Measurements from ENCODE around the gene ZNF70. TPM values are rescaled to one million over a fixed set of nuclear protein-coding genes. Genes with fewer than 3 reads are reported as not detected.

ZNF70 gene
- total RNA-seq, 1 experiment from 2014 or later = 3.2 TPM

DNA sequence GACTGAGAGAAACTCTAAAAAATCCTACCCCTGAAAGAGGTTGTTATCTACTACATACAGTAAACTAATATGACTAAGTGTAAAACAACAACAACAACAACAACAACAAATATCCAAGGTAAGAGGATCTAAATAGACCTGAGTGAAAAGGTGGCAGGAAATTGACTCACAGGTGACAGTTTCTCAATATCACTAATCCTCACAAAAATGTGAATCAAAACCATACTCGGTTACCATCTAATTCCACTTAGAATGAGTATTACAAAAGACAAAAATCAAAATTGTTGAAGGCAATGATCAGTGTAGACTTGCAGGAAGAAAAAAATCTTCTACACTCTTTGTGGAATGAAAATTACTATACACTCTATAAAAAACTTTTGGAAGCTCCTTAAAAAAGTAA is 42.6 kb downstream of the ZNF70 start:
- no TSS peak for BruUV-seq (replicated peaks)
- Histone ChIP-seq H3K9me3 (ENCODE audit: control insufficient read depth in 1 of 2, insufficient read depth in 1 of 2, low read depth in 1 of 2, low read length in 2 of 2) (no peaks in the 10 kb centered on the region), H3K27ac (ENCODE audit: low read depth, low read length) (no peak overlapping the region), H3K4me3 (replicated peaks in 1 of 2; ENCODE audit: low read depth in 1 of 2, low read length in 2 of 2) (no peak overlapping the region), H2AFZ (ENCODE audit: low read depth, low read length, poor library complexity, severe bottlenecking) (no peak overlapping the region), H4K20me1 (ENCODE audit: insufficient read depth) (0 out of 2 replicates have a peak, but pooled peaks cover 3% of the 10 kb centered on the region), H3K4me1 (ENCODE audit: control insufficient read depth in 1 of 2, insufficient read depth in 2 of 2, low read length in 2 of 2) (no peaks in the 10 kb centered on the region), H3K9ac (ENCODE audit: low read length) (no peak overlapping the region), H3K27me3 (ENCODE audit: insufficient read depth, low read length) (no peaks in the 10 kb centered on the region), H3K79me2 (ENCODE audit: insufficient read depth, low read length) (peaks cover 25% of the 10 kb centered on the region), H3K9me2 (ENCODE audit: insufficient read depth) (no peaks in the 10 kb centered on the region), H3K36me3 (ENCODE audit: control insufficient read depth in 1 of 2, insufficient read depth in 2 of 2, low read length in 2 of 2) (peaks cover 66 to 72% of the 10 kb centered on the region in 2 experiments; a peak in 3 of 4 replicates), H3K4me2 (ENCODE audit: low read length) (no peak overlapping the region)
- TF ChIP-seq, protein P1, sequence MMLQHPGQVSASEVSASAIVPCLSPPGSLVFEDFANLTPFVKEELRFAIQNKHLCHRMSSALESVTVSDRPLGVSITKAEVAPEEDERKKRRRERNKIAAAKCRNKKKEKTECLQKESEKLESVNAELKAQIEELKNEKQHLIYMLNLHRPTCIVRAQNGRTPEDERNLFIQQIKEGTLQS (IDR thresholded peaks at IDR 0.05) = no peak
- no peak for TF ChIP-seq CBX3 (IDR thresholded peaks at IDR 0.05; ENCODE audit: low read depth)
- ATAC-seq (no peak), DNase-seq (ENCODE audit: low read depth, low spot score) (no peak)
- ChIA-PET RAD21 (ENCODE audit: low non-redundant PET in 1 of 2, low total read pairs in 2 of 2, uncharacterized antibody in 2 of 2, unreplicated experiment in 2 of 2) (no interaction called here), POLR2A (interaction anchor here (0.6 kb wide), 1 partner anchor 1229 kb away, joined by 4 read pairs; no protein-coding TSS in a partner anchor), CTCF (no interaction called here)
- intact Hi-C loops (cut with micrococcal nuclease) = no loop called here

DNA sequence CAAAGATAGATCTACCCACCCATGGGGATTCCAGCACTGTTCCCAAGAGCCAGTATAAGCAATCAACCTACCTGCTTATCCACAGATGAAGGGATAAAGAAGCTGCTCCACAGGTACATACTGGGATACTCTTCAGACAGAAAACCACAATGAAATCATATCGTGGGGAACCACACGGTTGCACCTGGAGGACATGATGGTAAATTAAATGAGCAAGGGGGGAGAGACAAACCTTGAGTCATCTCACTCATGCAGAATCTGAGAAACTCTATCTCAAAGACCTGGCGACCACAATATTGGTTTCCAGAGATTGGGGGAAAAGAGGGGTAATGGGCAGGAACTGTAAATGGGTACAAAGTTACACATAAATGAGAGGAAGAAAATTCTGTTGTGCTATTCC is 45.6 kb downstream of the ZNF70 start:
- intact Hi-C loops (cut with micrococcal nuclease) = no loop called here
- no peak for DNase-seq (ENCODE audit: low read depth, low spot score)

More for the DNA sequence above, 45.6 kb downstream of the ZNF70 start:
- RAD21 ChIA-PET (ENCODE audit: low non-redundant PET in 1 of 2, low total read pairs in 2 of 2, uncharacterized antibody in 2 of 2, unreplicated experiment in 2 of 2) = no interaction called here
- H3K79me2 ChIP-seq (ENCODE audit: insufficient read depth, low read length) = peaks cover 50% of the 10 kb centered on the region
- H3K4me2 ChIP-seq (ENCODE audit: low read length) = no peak overlapping the region
- H3K4me3 ChIP-seq (replicated peaks in 1 of 2; ENCODE audit: low read depth in 1 of 2, low read length in 2 of 2) = no peak overlapping the region
- H4K20me1 ChIP-seq (ENCODE audit: insufficient read depth) = 0 out of 2 replicates have a peak, but pooled peaks cover 3% of the 10 kb centered on the region
- BruUV-seq (replicated peaks) = no TSS peak
- H3K36me3 ChIP-seq (ENCODE audit: control insufficient read depth in 1 of 2, insufficient read depth in 2 of 2, low read length in 2 of 2) = peaks cover 48 to 56% of the 10 kb centered on the region in 2 experiments; a peak in 3 of 4 replicates
- H2AFZ ChIP-seq (ENCODE audit: low read depth, low read length, poor library complexity, severe bottlenecking) = no peak overlapping the region
- H3K4me1 ChIP-seq (ENCODE audit: control insufficient read depth in 1 of 2, insufficient read depth in 2 of 2, low read length in 2 of 2) = no peaks in the 10 kb centered on the region
- POLR2A ChIA-PET = no interaction called here
- CTCF ChIA-PET = no interaction called here
- H3K27me3 ChIP-seq (ENCODE audit: insufficient read depth, low read length) = no peaks in the 10 kb centered on the region
- H3K27ac ChIP-seq (ENCODE audit: low read depth, low read length) = no peak overlapping the region
- H3K9me2 ChIP-seq (ENCODE audit: insufficient read depth) = no peaks in the 10 kb centered on the region
- TF ChIP-seq, protein P2, sequence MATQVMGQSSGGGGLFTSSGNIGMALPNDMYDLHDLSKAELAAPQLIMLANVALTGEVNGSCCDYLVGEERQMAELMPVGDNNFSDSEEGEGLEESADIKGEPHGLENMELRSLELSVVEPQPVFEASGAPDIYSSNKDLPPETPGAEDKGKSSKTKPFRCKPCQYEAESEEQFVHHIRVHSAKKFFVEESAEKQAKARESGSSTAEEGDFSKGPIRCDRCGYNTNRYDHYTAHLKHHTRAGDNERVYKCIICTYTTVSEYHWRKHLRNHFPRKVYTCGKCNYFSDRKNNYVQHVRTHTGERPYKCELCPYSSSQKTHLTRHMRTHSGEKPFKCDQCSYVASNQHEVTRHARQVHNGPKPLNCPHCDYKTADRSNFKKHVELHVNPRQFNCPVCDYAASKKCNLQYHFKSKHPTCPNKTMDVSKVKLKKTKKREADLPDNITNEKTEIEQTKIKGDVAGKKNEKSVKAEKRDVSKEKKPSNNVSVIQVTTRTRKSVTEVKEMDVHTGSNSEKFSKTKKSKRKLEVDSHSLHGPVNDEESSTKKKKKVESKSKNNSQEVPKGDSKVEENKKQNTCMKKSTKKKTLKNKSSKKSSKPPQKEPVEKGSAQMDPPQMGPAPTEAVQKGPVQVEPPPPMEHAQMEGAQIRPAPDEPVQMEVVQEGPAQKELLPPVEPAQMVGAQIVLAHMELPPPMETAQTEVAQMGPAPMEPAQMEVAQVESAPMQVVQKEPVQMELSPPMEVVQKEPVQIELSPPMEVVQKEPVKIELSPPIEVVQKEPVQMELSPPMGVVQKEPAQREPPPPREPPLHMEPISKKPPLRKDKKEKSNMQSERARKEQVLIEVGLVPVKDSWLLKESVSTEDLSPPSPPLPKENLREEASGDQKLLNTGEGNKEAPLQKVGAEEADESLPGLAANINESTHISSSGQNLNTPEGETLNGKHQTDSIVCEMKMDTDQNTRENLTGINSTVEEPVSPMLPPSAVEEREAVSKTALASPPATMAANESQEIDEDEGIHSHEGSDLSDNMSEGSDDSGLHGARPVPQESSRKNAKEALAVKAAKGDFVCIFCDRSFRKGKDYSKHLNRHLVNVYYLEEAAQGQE (IDR thresholded peaks at IDR 0.05; ENCODE audit: low read depth) = no peak
- TF ChIP-seq SP1 (IDR thresholded peaks at IDR 0.05; ENCODE audit: low read depth) = no peak
- no peak for TF ChIP-seq ELF1 (IDR thresholded peaks at IDR 0.05; ENCODE audit: borderline replicate concordance, low read depth)
- ATAC-seq = no peak
- H3K9ac ChIP-seq (ENCODE audit: low read length) = no peak overlapping the region
- no peaks in the 10 kb centered on the region for H3K9me3 ChIP-seq (ENCODE audit: control insufficient read depth in 1 of 2, insufficient read depth in 1 of 2, low read depth in 1 of 2, low read length in 2 of 2)
